HepG2 (cell line): ENCODE results near the gene JPH3.

Experiments
- DR1 ChIP-seq: sonication (generic); formaldehyde crosslinking; IDR thresholded peaks from 2 replicates; pipeline ENCODE4 v1.8.0; 2021; ENCODE audit warnings: mild to moderate bottlenecking, missing genetic modification reagents, inconsistent platforms
- GABPB1 ChIP-seq: IDR thresholded peaks from 2 replicates; pipeline ENCODE4 v1.6.1; 2016; ENCODE audit warnings: mild to moderate bottlenecking, missing genetic modification reagents, moderate library complexity, missing compliant biosample characterization
- MAX ChIP-seq: IDR thresholded peaks from 2 replicates; pipeline ENCODE4 v1.6.1; 2012; ENCODE audit warnings: inconsistent platforms
- NR3C1 ChIP-seq: sonication (generic); formaldehyde crosslinking; IDR thresholded peaks from 2 replicates; pipeline ENCODE4 v1.4.0; 2020; ENCODE audit warnings: missing genetic modification reagents
- POLR2AphosphoS2 ChIP-seq: IDR thresholded peaks from 2 replicates; pipeline ENCODE4 v1.6.1; 2011; ENCODE audit warnings: low read depth, low read length, improper control_type of control experiment
- RFXANK ChIP-seq: IDR thresholded peaks from 2 replicates; pipeline ENCODE4 v1.6.1; 2016
- ZNF329 ChIP-seq: sonication (generic); formaldehyde crosslinking; IDR thresholded peaks from 2 replicates; pipeline ENCODE4 v1.9.0; 2021; ENCODE audit warnings: low read depth, mild to moderate bottlenecking, missing genetic modification reagents
- ZNF572 ChIP-seq: sonication (generic); formaldehyde crosslinking; IDR thresholded peaks from 2 replicates; pipeline ENCODE4 v1.5.1; 2020; ENCODE audit warnings: mild to moderate bottlenecking, missing genetic modification reagents
- ZNF773 ChIP-seq: sonication (generic); formaldehyde crosslinking; IDR thresholded peaks from 2 replicates; pipeline ENCODE4 v1.4.0; 2020; ENCODE audit warnings: missing genetic modification reagents, borderline replicate concordance
- ZNF879 ChIP-seq: sonication (generic); formaldehyde crosslinking; IDR thresholded peaks from 2 replicates; pipeline ENCODE4 v1.8.1; 2023; ENCODE audit warnings: missing genetic modification reagents
- ZNF883 ChIP-seq: sonication (generic); formaldehyde crosslinking; IDR thresholded peaks from 2 replicates; pipeline ENCODE4 v1.5.1; 2020; ENCODE audit warnings: mild to moderate bottlenecking, missing genetic modification reagents; ENCODE audit errors: not compliant biosample characterization

DNA sequence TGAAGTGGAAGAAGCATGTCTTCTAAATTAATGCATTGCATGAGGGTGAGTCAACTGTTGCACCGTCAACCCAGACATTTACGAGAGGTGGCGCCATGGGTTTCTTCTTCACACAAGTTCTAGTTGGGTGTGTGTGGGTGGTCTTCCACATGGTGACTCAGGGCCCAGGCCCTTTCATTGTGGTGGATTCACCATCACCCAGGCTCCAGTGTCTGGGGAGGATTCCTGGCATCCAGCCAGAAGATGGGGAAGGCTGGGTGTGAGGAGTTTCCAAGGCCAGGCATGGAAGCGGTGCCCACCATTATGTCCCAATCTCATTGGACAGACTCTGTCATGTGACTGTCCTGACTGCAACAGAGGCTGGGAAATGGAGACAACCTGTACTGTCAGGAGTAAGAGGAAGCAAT, 21.4 kb upstream of the JPH3 start:
- no peak for TF ChIP-seq ZNF773 (CRISPR knock-in tag)
- TF ChIP-seq RFXANK (CRISPR knock-in tag): no peak
- no peak for TF ChIP-seq MAX
- TF ChIP-seq ZNF329 (CRISPR knock-in tag): no peak
- no peak for TF ChIP-seq NR3C1 (CRISPR knock-in tag)
- no peak for TF ChIP-seq POLR2AphosphoS2
- TF ChIP-seq GABPB1: no peak
- TF ChIP-seq ZNF883 (CRISPR knock-in tag): no peak
- TF ChIP-seq ZNF879 (CRISPR knock-in tag): no peak
- no peak for TF ChIP-seq DR1 (CRISPR knock-in tag)
- no peak for TF ChIP-seq ZNF572 (CRISPR knock-in tag)
